GM23248 (cell line): ENCODE data around the gene TRAK1.

ENCODE experiments used
- EZH2 ChIP-seq: fragments of 200-600 bp; sonication (generic); IDR thresholded peaks from 2 replicates; pipeline ENCODE4 v1.6.1; 2018; ENCODE audit warnings: antibody characterized with exemption, mild to moderate bottlenecking; ENCODE audit not compliant: insufficient read depth, poor library complexity, severe bottlenecking
- EZH2phosphoT487 ChIP-seq: fragments of 200-600 bp; sonication (generic); IDR thresholded peaks from 2 replicates; pipeline ENCODE4 v1.6.1; 2018; ENCODE audit warnings: antibody characterized with exemption, moderate library complexity, mild to moderate bottlenecking, low read depth; ENCODE audit not compliant: insufficient read depth

- TF ChIP-seq EZH2 (no peak), EZH2phosphoT487 (no peak)
Measured at GRCh38 chr3:42053476-42053875, 37.7 kb upstream of the TRAK1 start.
